ENCODE data around the gene ADH5.

DNA sequence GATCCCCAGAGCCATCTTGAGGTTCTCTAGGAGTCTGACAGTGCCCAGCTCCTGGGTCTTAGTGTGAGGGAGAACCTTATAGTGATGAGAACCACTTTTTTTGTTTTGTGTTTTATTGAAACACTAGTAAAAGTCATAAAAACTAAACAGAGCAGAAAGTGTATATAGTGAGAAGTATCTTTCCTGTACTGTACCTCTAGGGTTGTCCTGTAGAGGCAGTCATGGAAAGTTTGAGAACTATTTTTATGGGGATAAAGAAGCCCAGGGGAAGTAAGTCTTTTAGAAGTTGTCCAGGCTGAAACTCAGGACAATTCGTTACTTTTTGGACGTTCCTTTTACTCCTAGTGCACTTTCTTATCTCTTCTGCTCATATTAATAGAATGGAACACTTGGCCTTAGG lies 40.9 kb downstream of the ADH5 start:
- TF ChIP-seq CTCF (IDR thresholded peaks at IDR 0.05; ENCODE audit: control extremely low read depth in 1 of 3, insufficient read depth in 1 of 3, low read depth in 1 of 3, low read length in 3 of 3): no peak
- no peak for TF ChIP-seq CBX5 (IDR thresholded peaks at IDR 0.05; ENCODE audit: low read depth, low read length)
- TF ChIP-seq POLR2A (IDR thresholded peaks at IDR 0.05; ENCODE audit: control extremely low read depth in 1 of 2, low read depth in 2 of 2, low read length in 2 of 2): no peak
- TF ChIP-seq, protein P1, sequence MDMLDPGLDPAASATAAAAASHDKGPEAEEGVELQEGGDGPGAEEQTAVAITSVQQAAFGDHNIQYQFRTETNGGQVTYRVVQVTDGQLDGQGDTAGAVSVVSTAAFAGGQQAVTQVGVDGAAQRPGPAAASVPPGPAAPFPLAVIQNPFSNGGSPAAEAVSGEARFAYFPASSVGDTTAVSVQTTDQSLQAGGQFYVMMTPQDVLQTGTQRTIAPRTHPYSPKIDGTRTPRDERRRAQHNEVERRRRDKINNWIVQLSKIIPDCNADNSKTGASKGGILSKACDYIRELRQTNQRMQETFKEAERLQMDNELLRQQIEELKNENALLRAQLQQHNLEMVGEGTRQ (IDR thresholded peaks at IDR 0.05; ENCODE audit: low read length): no peak
- TF ChIP-seq, protein P2, sequence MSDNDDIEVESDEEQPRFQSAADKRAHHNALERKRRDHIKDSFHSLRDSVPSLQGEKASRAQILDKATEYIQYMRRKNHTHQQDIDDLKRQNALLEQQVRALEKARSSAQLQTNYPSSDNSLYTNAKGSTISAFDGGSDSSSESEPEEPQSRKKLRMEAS (IDR thresholded peaks at IDR 0.05): no peak
- no peak for TF ChIP-seq SP2 (IDR thresholded peaks at IDR 0.05; ENCODE audit: low read length)
